ENCODE results near the gene ZNF280B. TPM values are rescaled to one million over a fixed set of nuclear protein-coding genes. Genes with fewer than 3 reads are reported as not detected.

The ZNF280B gene
- total and polyA plus RNA-seq, 9 of the 15 experiments (the other 6 are each of a cell fraction or from before 2014, with no cell fraction given), result 7.7 to 29.9 (median 20.0) TPM

DNA sequence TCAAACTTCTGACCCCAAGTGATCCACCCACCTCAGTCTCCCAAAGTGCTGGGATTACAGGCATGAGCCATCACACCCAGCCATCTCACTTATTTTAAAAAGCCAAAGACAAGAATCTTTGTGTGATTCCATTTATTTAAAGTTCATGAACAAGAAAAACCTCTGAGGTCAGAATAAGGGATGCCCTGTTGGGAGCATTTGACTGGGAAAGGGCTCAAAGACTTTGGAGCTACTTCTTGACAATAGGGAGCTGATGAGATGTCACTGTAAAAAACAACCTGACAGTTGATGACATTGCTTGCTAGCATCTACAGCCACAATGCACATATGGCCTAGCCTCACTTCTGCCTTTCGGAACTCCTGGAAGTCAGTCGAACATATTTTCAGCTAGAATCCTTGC lies 5.1 kb upstream of the ZNF280B start (continued):
- peak; percentile 68; the same call in 1 of the 2 replicates for TF ChIP-seq ZBTB1 (CRISPR knock-in tag; IDR thresholded peaks at IDR 0.05; ENCODE audit: borderline replicate concordance, low read depth)

DNA sequence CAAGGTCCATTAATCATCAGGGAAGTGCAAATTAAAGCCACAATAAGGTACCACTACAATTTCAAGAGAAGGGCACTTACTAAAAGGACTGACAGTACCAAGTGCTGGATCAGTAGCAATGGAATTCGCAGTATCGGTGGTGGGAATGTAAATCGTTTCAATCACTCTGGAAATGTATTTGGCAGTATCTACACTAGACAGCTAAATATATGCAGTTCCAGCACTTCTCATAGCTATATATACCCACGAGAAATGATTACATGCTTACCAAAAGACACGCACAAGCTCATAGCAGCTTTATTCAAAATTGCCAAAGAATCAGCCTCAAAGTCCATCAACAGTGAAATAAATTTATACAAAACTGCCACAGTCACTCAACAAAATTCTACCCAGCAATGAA lies 4.4 kb upstream of the ZNF280B start:
- Histone ChIP-seq H3K9me3 (replicated peaks; ENCODE audit: control insufficient read depth, insufficient read depth, low read depth, low read length) (peaks cover 23% of the 10 kb centered on the region), H4K20me1 (replicated peaks; ENCODE audit: control insufficient read depth, insufficient read depth, low read length) (no peaks in the 10 kb centered on the region), H3K36me3 (ENCODE audit: control insufficient read depth, insufficient read depth, low read length) (peaks cover 39% of the 10 kb centered on the region), H3K4me1 (replicated peaks in 1 of 2; ENCODE audit: control insufficient read depth in 2 of 2, insufficient read depth in 2 of 2, low read length in 2 of 2) (peaks cover 6 to 14% of the 10 kb centered on the region in 2 experiments; a peak in 4 of 5 replicates), H3K9me1 (ENCODE audit: control insufficient read depth, insufficient read depth, low read length) (no peaks in the 10 kb centered on the region), H3K9ac (ENCODE audit: insufficient read depth in 1 of 2, low read depth in 2 of 2, low read length in 2 of 2) (no peak overlapping the region), H2AFZ (ENCODE audit: low read depth, low read length) (no peak overlapping the region), H3K27ac (ENCODE audit: extremely low read depth, low read depth, low read length) (no peak overlapping the region), H3K4me3 (no peak overlapping the region), H3K4me2 (ENCODE audit: insufficient read depth, low read length) (no peak overlapping the region), H3K27me3 (ENCODE audit: control insufficient read depth in 2 of 2, insufficient read depth in 2 of 2, low read length in 2 of 2) (no peaks in the 10 kb centered on the region), H3K79me2 (ENCODE audit: control insufficient read depth, insufficient read depth, low read length) (peaks cover 14% of the 10 kb centered on the region)
- FAIRE-seq (no peak), DNase-seq (ENCODE audit: extremely low read depth in 1 of 4, low spot score in 3 of 4) (peak in 1 of 4 experiments; percentile 36), ATAC-seq (no peak)
- intact Hi-C loops (cut with micrococcal nuclease) (no loop called here), in situ Hi-C loops (cut with MboI) (no loop called here)
- ChIA-PET POLR2A (interaction anchor here (0.6 to 14.7 kb wide), 10 partner anchors 5 to 47 kb away, joined by 3 to 289 read pairs (median 4); partner anchors contain the start of genes ZNF280A and ZNF280B), CTCF (ENCODE audit: low intra/inter-chr PET ratio) (no interaction called here)
- no TSS peak for BruUV-seq (replicated peaks)
- 75% methylated on average over 5 of the region's 5 CpGs for WGBS (ENCODE audit: insufficient coverage, low coverage, missing lambda C conversion rate)
- no peak for TF ChIP-seq ADNP (tag; IDR thresholded peaks at IDR 0.05)
- TF ChIP-seq KDM4B (IDR thresholded peaks at IDR 0.05; ENCODE audit: borderline replicate concordance in 2 of 2, low read depth in 1 of 2), result no peak
- no peak for TF ChIP-seq MAFK (IDR thresholded peaks at IDR 0.05; ENCODE audit: low read length)
- no peak for TF ChIP-seq GTF2A2 (tag; IDR thresholded peaks at IDR 0.05)
- no peak for TF ChIP-seq FOXP1 (CRISPR knock-in tag; IDR thresholded peaks at IDR 0.05)
- TF ChIP-seq PCBP2 (IDR thresholded peaks at IDR 0.05; ENCODE audit: low read depth, low read length, poor library complexity, severe bottlenecking), result no peak
- TF ChIP-seq MTA2 (IDR thresholded peaks at IDR 0.05; ENCODE audit: low read depth), result no peak
- TF ChIP-seq, protein P1, sequence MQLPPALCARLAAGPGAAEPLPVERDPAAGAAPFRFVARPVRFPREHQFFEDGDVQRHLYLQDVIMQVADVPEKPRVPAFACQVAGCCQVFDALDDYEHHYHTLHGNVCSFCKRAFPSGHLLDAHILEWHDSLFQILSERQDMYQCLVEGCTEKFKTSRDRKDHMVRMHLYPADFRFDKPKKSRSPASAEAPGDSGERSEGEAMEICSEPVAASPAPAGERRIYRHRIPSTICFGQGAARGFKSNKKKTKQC (CRISPR knock-in tag; IDR thresholded peaks at IDR 0.05), result no peak
- TF ChIP-seq FOXK2 (conservative IDR thresholded peaks at IDR 0.05 in 1 of 2, IDR thresholded peaks at IDR 0.05 in 1 of 2; ENCODE audit: low read depth in 2 of 2), result no peak
- no peak for TF ChIP-seq SMC3 (conservative IDR thresholded peaks at IDR 0.05; ENCODE audit: insufficient read depth, low read depth, low read length)
- TF ChIP-seq, protein P2, sequence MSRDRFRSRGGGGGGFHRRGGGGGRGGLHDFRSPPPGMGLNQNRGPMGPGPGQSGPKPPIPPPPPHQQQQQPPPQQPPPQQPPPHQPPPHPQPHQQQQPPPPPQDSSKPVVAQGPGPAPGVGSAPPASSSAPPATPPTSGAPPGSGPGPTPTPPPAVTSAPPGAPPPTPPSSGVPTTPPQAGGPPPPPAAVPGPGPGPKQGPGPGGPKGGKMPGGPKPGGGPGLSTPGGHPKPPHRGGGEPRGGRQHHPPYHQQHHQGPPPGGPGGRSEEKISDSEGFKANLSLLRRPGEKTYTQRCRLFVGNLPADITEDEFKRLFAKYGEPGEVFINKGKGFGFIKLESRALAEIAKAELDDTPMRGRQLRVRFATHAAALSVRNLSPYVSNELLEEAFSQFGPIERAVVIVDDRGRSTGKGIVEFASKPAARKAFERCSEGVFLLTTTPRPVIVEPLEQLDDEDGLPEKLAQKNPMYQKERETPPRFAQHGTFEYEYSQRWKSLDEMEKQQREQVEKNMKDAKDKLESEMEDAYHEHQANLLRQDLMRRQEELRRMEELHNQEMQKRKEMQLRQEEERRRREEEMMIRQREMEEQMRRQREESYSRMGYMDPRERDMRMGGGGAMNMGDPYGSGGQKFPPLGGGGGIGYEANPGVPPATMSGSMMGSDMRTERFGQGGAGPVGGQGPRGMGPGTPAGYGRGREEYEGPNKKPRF (IDR thresholded peaks at IDR 0.05; ENCODE audit: low read depth, low read length), result no peak
- no peak for TF ChIP-seq PHF8 (IDR thresholded peaks at IDR 0.05; ENCODE audit: borderline replicate concordance, low read length)
- TF ChIP-seq ZNF644 (tag; IDR thresholded peaks at IDR 0.05; ENCODE audit: low read depth), result no peak
- TF ChIP-seq YY1 (IDR thresholded peaks at IDR 0.05; ENCODE audit: borderline replicate concordance in 1 of 3, control insufficient read depth in 1 of 3, extremely low read depth in 1 of 3, insufficient read depth in 3 of 3, insufficient read length in 1 of 3, insufficient replicate concordance in 2 of 3, low read depth in 1 of 3, low read length in 2 of 3), result no peak
- no peak for TF ChIP-seq SRSF7 (optimal IDR thresholded peaks at IDR 0.05; ENCODE audit: low read depth, low read length)
- no peak for TF ChIP-seq MBD2 (IDR thresholded peaks at IDR 0.05; ENCODE audit: borderline replicate concordance, low read depth)
- TF ChIP-seq NFRKB (IDR thresholded peaks at IDR 0.05; ENCODE audit: low read depth), result no peak
- no peak for TF ChIP-seq CHD4 (IDR thresholded peaks at IDR 0.05; ENCODE audit: insufficient read depth, insufficient replicate concordance, low read depth, low read length, poor library complexity, severe bottlenecking)

Data from K562 (cell line).